H1 (cell line): ENCODE results near the gene CELF4. TPM values are rescaled to one million over a fixed set of nuclear protein-coding genes. Genes with fewer than 3 reads are reported as not detected.

ENCODE experiments used
- SP4 ChIP-seq: IDR thresholded peaks from 2 replicates; pipeline ENCODE4 v1.6.1; 2012; ENCODE audit warnings: low read length, inconsistent platforms
- polyA plus RNA-seq, 7 experiments: library from polyadenylated mRNA; depleted of rRNA in 3 of 7; stranded (reverse) in 5 of 7; unstranded in 2 of 7; fragments of >200 nt in 5 of 7; fragments of 200-250 nt in 2 of 7; gene quantifications; 1 replicate in 5 of 7; 2 replicates in 1 of 7; 4 replicates in 1 of 7; pipeline versions ENCODE4 v1.2.1 to v1.2.3, GENCODE V29; 2011 to 2013; ENCODE audit warnings: missing spikeins in 2 of 7, mixed read lengths in 2 of 7
- total RNA-seq: library from RNA; stranded (reverse); fragmentation: NEBNext Ultra II Directional; extraction: Animal tissue kit (Norgen Biotek cat#: 25700); gene quantifications from 2 replicates; pipeline ENCODE4 v1.2.1, GENCODE V29; 2021

Gene CELF4
- total and polyA plus RNA-seq, 2 of the 8 experiments (the other 6 are each of a cell fraction or from before 2014, with no cell fraction given) = 1.6 to 3.4 TPM

- no peak for TF ChIP-seq SP4
Measured at GRCh38 chr18:37210781-37211180, 354.8 kb downstream of the CELF4 start (continued).
